ENCODE results near the gene DENND5A. TPM values are rescaled to one million over a fixed set of nuclear protein-coding genes. Genes with fewer than 3 reads are reported as not detected.
A peak's percentile ranks its signal among the peaks of the same experiment; 100 is the strongest.

DENND5A gene
- total and polyA plus RNA-seq, 2 of the 8 experiments (the other 6 are each of a cell fraction or from before 2014, with no cell fraction given) = 65.7 to 139 TPM

GRCh38 chr11:9267680-9268079 lies 2.5 kb upstream of the DENND5A start:
- H2BK120ac ChIP-seq (replicated peaks; ENCODE audit: low read depth, low read length) = no peak overlapping the region
- no peak overlapping the region for H3K27ac ChIP-seq (ENCODE audit: low read depth, low read length)
- H3K14ac ChIP-seq (ENCODE audit: insufficient read length) = no peak overlapping the region
- peaks cover 0 to 5% of the 10 kb centered on the region in 2 experiments for H4K20me1 ChIP-seq (replicated peaks in 1 of 2; ENCODE audit: control insufficient read depth in 1 of 2, insufficient read depth in 2 of 2, low read length in 2 of 2)
- no peaks in the 10 kb centered on the region for H3K27me3 ChIP-seq (replicated peaks in 1 of 4; ENCODE audit: control insufficient read depth in 3 of 4, extremely low read depth in 1 of 4, insufficient read depth in 3 of 4, low read length in 3 of 4)
- no peak overlapping the region for H2AK5ac ChIP-seq (ENCODE audit: low read depth, low read length)
- H3K56ac ChIP-seq (replicated peaks; ENCODE audit: insufficient read length, low read depth, low read length) = no peak overlapping the region
- POLR2A ChIA-PET (ENCODE audit: partially characterized antibody) = interaction anchor here (4.0 kb wide), 1 partner anchor 10 kb away, joined by 18 read pairs; no protein-coding TSS in a partner anchor
- no peak overlapping the region for H3K23ac ChIP-seq (ENCODE audit: insufficient read length)
- H2BK20ac ChIP-seq (ENCODE audit: low read length) = no peak overlapping the region
- no peak overlapping the region for H4K91ac ChIP-seq (replicated peaks; ENCODE audit: insufficient read length, low read length)
- no peak overlapping the region for H3K4ac ChIP-seq (replicated peaks; ENCODE audit: insufficient read length, low read depth, low read length)
- H3K18ac ChIP-seq (ENCODE audit: extremely low read depth, low read length) = no peak overlapping the region
- H3K79me1 ChIP-seq (ENCODE audit: low read depth, low read length) = no peaks in the 10 kb centered on the region; the same call in 1 of the 2 replicates
- H3K4me1 ChIP-seq (replicated peaks in 1 of 4; ENCODE audit: control insufficient read depth in 3 of 4, insufficient read depth in 4 of 4, low read length in 3 of 4) = peaks cover 2 to 4% (median 3%) of the 10 kb centered on the region in 4 experiments; a peak in 3 of 7 replicates
- H2AFZ ChIP-seq (ENCODE audit: low read length) = peak overlapping the region; percentile 78; the same call in 1 of the 2 replicates
- H2BK5ac ChIP-seq (ENCODE audit: low read depth, low read length) = no peak overlapping the region
- H4K5ac ChIP-seq (ENCODE audit: insufficient read length, low read depth, low read length) = no peak overlapping the region
- no peaks in the 10 kb centered on the region for H3K9me3 ChIP-seq (ENCODE audit: insufficient read depth in 2 of 2, low read depth in 1 of 2, low read length in 1 of 2)
- H2BK15ac ChIP-seq (ENCODE audit: low read length) = no peak overlapping the region
- peaks cover 7 to 17% of the 10 kb centered on the region in 2 experiments; a peak in 3 of 4 replicates for H3K79me2 ChIP-seq (ENCODE audit: control insufficient read depth in 1 of 2, insufficient read depth in 2 of 2, low read length in 2 of 2)
- H4K8ac ChIP-seq (ENCODE audit: extremely low read depth, insufficient read depth, low read length) = no peak overlapping the region
- no peak overlapping the region for H3K4me3 ChIP-seq (ENCODE audit: extremely low read depth in 1 of 4, insufficient read depth in 2 of 4, low read depth in 3 of 4, low read length in 4 of 4)
- TF ChIP-seq PHF8 (conservative IDR thresholded peaks at IDR 0.05; ENCODE audit: low read depth, low read length) (no peak), SRF (IDR thresholded peaks at IDR 0.05; ENCODE audit: low read depth, low read length) (no peak), SP2 (IDR thresholded peaks at IDR 0.05; ENCODE audit: low read length) (no peak), CHD2 (IDR thresholded peaks at IDR 0.05; ENCODE audit: low read length) (no peak), EP300 (IDR thresholded peaks at IDR 0.05; ENCODE audit: borderline replicate concordance in 1 of 2, low read depth in 2 of 2, low read length in 2 of 2) (no peak), E2F6 (IDR thresholded peaks at IDR 0.05) (no peak), HDAC6 (IDR thresholded peaks at IDR 0.05; ENCODE audit: low read depth, low read length) (no peak), CEBPB (IDR thresholded peaks at IDR 0.05; ENCODE audit: low read depth, low read length) (no peak)
- CTCF ChIA-PET (ENCODE audit: partially characterized antibody) = interaction anchor here (3.1 kb wide), 1 partner anchor 10 kb away, joined by 16 read pairs; no protein-coding TSS in a partner anchor
- H3K36me3 ChIP-seq (ENCODE audit: control insufficient read depth in 2 of 4, insufficient read depth in 4 of 4, low read length in 3 of 4) = no peaks in the 10 kb centered on the region
- no peak overlapping the region for H2BK12ac ChIP-seq (ENCODE audit: low read depth, low read length)
- H3K9ac ChIP-seq (replicated peaks in 1 of 4; ENCODE audit: extremely low read depth in 1 of 4, low read depth in 3 of 4, low read length in 3 of 4) = no peak overlapping the region
- DNase-seq (ENCODE audit: low read depth in 1 of 2, low spot score in 2 of 2) (no peak), FAIRE-seq (no peak)
- peaks cover 16% of the 10 kb centered on the region for H3K23me2 ChIP-seq (ENCODE audit: low read depth, low read length)
- H3K4me2 ChIP-seq (ENCODE audit: insufficient read depth in 1 of 2, low read depth in 2 of 2, low read length in 2 of 2) = peak overlapping the region in 1 of 2 experiments; percentile 22; a peak in 2 of 4 replicates
- 56% methylated on average over 4 of the region's 4 CpGs; no CpG with 5 or more reads in 1 of the 2 experiments for WGBS, 2 experiments (ENCODE audit: extremely low coverage in 1 of 2, insufficient coverage in 1 of 2, insufficient read length in 1 of 2, insufficient replicate concordance in 2 of 2, low coverage in 1 of 2, low lambda C conversion rate in 2 of 2, missing lambda C conversion rate in 1 of 2)

Measured in H1 (cell line).